Gastroesophageal sphincter (tissue), 3 donors: ENCODE results near the gene DPYSL4.
"Not testable (repeated sequence)": the region's sequence is repeated elsewhere in the genome, so short reads cannot be mapped to it uniquely, and the experiment has no call there.

Experiments
- POLR2A ChIP-seq, 2 donors: fragments of 450-650 bp; IDR thresholded peaks; one replicate each; pipeline ENCODE4 v1.6.1; 2017; ENCODE audit warnings: antibody characterized with exemption in 2 of 2, mild to moderate bottlenecking in 2 of 2, moderate library complexity in 1 of 2
- POLR2AphosphoS5 ChIP-seq: sonication (generic); formaldehyde crosslinking; IDR thresholded peaks from one replicate; pipeline ENCODE4 v1.6.1; 2017; ENCODE audit warnings: antibody characterized with exemption
- TF ChIP-seq, protein P1 (sequence below), 4 experiments: fragments of 200-600 bp in 2 of 4; fragments of 450-650 bp in 2 of 4; sonication (generic) in 1 of 4; IDR thresholded peaks; one replicate each; pipeline ENCODE4 v1.5.1; 2017 to 2019; ENCODE audit warnings: antibody characterized with exemption in 4 of 4, mild to moderate bottlenecking in 2 of 4, moderate library complexity in 2 of 4

DNA sequence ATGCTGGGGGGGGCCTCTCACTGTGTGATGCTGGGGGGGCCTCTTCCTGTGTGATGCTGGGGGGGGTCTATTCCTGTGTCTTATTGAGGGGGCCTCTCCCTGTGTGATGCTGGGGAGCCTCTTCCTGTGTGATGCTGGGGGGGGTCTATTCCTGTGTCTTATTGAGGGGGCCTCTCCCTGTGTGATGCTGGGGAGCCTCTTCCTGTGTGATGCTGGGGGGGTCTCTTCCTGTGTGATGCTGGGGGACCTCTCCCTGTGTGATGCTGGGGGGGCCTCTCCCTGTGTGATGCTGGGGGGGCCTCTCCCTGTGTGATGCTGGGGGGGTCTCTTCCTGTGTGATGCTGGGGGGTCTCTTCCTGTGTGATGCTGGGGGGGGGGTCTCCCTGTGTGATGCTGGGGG lies 26.5 kb upstream of the DPYSL4 start:
- TF ChIP-seq, protein P1, sequence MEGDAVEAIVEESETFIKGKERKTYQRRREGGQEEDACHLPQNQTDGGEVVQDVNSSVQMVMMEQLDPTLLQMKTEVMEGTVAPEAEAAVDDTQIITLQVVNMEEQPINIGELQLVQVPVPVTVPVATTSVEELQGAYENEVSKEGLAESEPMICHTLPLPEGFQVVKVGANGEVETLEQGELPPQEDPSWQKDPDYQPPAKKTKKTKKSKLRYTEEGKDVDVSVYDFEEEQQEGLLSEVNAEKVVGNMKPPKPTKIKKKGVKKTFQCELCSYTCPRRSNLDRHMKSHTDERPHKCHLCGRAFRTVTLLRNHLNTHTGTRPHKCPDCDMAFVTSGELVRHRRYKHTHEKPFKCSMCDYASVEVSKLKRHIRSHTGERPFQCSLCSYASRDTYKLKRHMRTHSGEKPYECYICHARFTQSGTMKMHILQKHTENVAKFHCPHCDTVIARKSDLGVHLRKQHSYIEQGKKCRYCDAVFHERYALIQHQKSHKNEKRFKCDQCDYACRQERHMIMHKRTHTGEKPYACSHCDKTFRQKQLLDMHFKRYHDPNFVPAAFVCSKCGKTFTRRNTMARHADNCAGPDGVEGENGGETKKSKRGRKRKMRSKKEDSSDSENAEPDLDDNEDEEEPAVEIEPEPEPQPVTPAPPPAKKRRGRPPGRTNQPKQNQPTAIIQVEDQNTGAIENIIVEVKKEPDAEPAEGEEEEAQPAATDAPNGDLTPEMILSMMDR (IDR thresholded peaks at IDR 0.05) = not testable (repeated sequence)
- TF ChIP-seq POLR2AphosphoS5; POLR2A (IDR thresholded peaks at IDR 0.05): not testable (repeated sequence)
